Measurements from ENCODE around the gene UQCRC2.

UQCRC2 gene

GRCh38 chr16:21957714-21958346, 4.7 kb downstream of the UQCRC2 start:
- DNase-seq (ENCODE audit: low read depth, low spot score) = no peak
- POLR2A ChIA-PET = no interaction called here
- CTCF ChIA-PET = interaction anchor here (1.0 to 3.6 kb wide), 4 partner anchors 23 to 231 kb away, joined by 3 to 12 read pairs (median 6); no protein-coding TSS in a partner anchor
- no peak for TF ChIP-seq CTCF (IDR thresholded peaks at IDR 0.05; ENCODE audit: insufficient read depth, low read length, missing control alignments)
- H3K4me3 ChIP-seq (ENCODE audit: low read depth, low read length) = no peak overlapping the region

- no peak for DNase-seq (ENCODE audit: low read depth, low spot score)
- no peak for TF ChIP-seq CTCF (IDR thresholded peaks at IDR 0.05; ENCODE audit: insufficient read depth, low read length, missing control alignments)
- CTCF ChIA-PET = interaction anchor here (1.7 to 3.6 kb wide), 3 partner anchors 9 to 230 kb away, joined by 4 to 13 read pairs (median 12); no protein-coding TSS in a partner anchor
- POLR2A ChIA-PET = no interaction called here
- H3K4me3 ChIP-seq (ENCODE audit: low read depth, low read length) = no peak overlapping the region
Measured at GRCh38 chr16:21959050-21959449, 5.9 kb downstream of the UQCRC2 start.

- ChIA-PET POLR2A (interaction anchor here (0.7 kb wide), 1 partner anchor 226 kb away, joined by 3 read pairs; no protein-coding TSS in a partner anchor), CTCF (interaction anchor here (1.0 to 1.5 kb wide), 3 partner anchors 27 to 227 kb away, joined by 3 to 7 read pairs (median 5); no protein-coding TSS in a partner anchor)
- TF ChIP-seq CTCF (IDR thresholded peaks at IDR 0.05; ENCODE audit: insufficient read depth, low read length, missing control alignments) = no peak
- no peak overlapping the region for H3K4me3 ChIP-seq (ENCODE audit: low read depth, low read length)
- no peak for DNase-seq (ENCODE audit: low read depth, low spot score)
Measured at GRCh38 chr16:21962475-21962874, 9.3 kb downstream of the UQCRC2 start.

DNA sequence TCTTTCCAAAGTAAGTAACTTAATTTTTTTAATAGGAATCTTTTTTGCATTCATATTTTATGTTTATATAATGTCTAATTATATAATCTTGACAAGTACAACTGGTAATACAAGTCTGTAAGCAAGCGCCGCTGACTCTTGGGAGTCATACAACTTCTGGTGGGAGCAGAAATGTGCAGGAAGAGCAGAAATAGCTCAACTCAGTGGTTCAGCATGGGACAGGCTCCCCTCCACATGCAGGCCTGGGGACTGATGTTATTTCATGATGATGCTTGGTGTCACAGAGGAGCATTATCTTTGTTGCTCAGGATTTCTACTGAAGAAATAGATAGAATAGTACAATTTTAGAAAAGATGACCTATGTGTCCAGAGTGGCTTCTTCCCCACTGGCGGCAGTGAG, 10.7 kb downstream of the UQCRC2 start:
- POLR2A ChIA-PET = no interaction called here
- no peak overlapping the region for H3K4me3 ChIP-seq (ENCODE audit: low read depth, low read length)
- no peak for DNase-seq (ENCODE audit: low read depth, low spot score)
- CTCF ChIA-PET = no interaction called here
- TF ChIP-seq CTCF (IDR thresholded peaks at IDR 0.05; ENCODE audit: insufficient read depth, low read length, missing control alignments) = no peak

- ChIA-PET POLR2A (no interaction called here), CTCF (interaction anchor here (1.4 to 4.6 kb wide), 2 partner anchors 114 to 224 kb away, joined by 5 to 24 read pairs; no protein-coding TSS in a partner anchor)
- no peak for DNase-seq (ENCODE audit: low read depth, low spot score)
- no peak overlapping the region for H3K4me3 ChIP-seq (ENCODE audit: low read depth, low read length)
- TF ChIP-seq CTCF (IDR thresholded peaks at IDR 0.05; ENCODE audit: insufficient read depth, low read length, missing control alignments) = no peak
Measured at GRCh38 chr16:21964353-21964752, 11.2 kb downstream of the UQCRC2 start.

GRCh38 chr16:21971856-21972255, 18.7 kb downstream of the UQCRC2 start:
- TF ChIP-seq CTCF (IDR thresholded peaks at IDR 0.05; ENCODE audit: insufficient read depth, low read length, missing control alignments) = no peak
- ChIA-PET POLR2A (no interaction called here), CTCF (no interaction called here)
- no peak for DNase-seq (ENCODE audit: low read depth, low spot score)
- H3K4me3 ChIP-seq (ENCODE audit: low read depth, low read length) = no peak overlapping the region
